SK-N-MC (cell line): ENCODE data around the gene CLCA4.
"Not testable (repeated sequence)": the region's sequence is repeated elsewhere in the genome, so short reads cannot be mapped to it uniquely, and the experiment has no call there.

Experiments used
- DNase-seq: peaks from one replicate; pipeline ENCODE4 v3.0.0-alpha.2; 2011; ENCODE audit warnings: low read depth, low spot score
- H3K27ac ChIP-seq: fragments of 200-600 bp; sonication (generic); 2 replicates; pipeline ENCODE4 v1.5.1; 2016; ENCODE audit warnings: mixed run types
- H3K36me3 ChIP-seq: fragments of 200-600 bp; sonication (generic); 2 replicates; pipeline ENCODE4 v1.6.1; 2017; ENCODE audit warnings: antibody characterized with exemption, low read length, mixed read lengths; ENCODE audit not compliant: insufficient read depth
- H3K4me3 ChIP-seq: fragments of 200-600 bp; sonication (generic); 2 replicates; pipeline ENCODE4 v1.5.1; 2016
- H3K9ac ChIP-seq: fragments of 200-600 bp; sonication (generic); 2 replicates; pipeline ENCODE4 v1.8.0; 2017; ENCODE audit warnings: mixed run types, mixed read lengths; ENCODE audit not compliant: insufficient read length
- H3K9me3 ChIP-seq: fragments of 200-600 bp; sonication (generic); 2 replicates; pipeline ENCODE4 v1.6.1; 2017; ENCODE audit warnings: low read depth, mild to moderate bottlenecking, antibody characterized with exemption, low read length, moderate library complexity, mixed read lengths
- EZH2 ChIP-seq: fragments of 200-600 bp; sonication (generic); IDR thresholded peaks from one replicate; pipeline ENCODE4 v1.6.1; 2017; ENCODE audit warnings: antibody characterized with exemption
- FOXP2 ChIP-seq: optimal IDR thresholded peaks from 2 replicates; pipeline ENCODE3; 2011; ENCODE audit warnings: mild to moderate bottlenecking, moderate library complexity; ENCODE audit not compliant: insufficient read depth; ENCODE audit errors: extremely low read length, control extremely low read depth
- POLR2AphosphoS5 ChIP-seq: IDR thresholded peaks from 2 replicates; pipeline ENCODE4 v1.6.1; 2012; ENCODE audit warnings: mild to moderate bottlenecking, low read depth, low read length, borderline replicate concordance

CLCA4 gene

GRCh38 chr1:86546787-86547221 lies at the start of gene CLCA4:
CLCA4 (plus strand) TSS chr1:86547078; CDS start chr1:86547120, 42 bp downstream.
- DNase-seq: no peak
- Histone ChIP-seq H3K9ac (no peak within 1 kb of the TSS), H3K9me3 (no peaks in the 10 kb centered on the region), H3K4me3 (no peak within 1 kb of the TSS), H3K27ac (no peak within 1 kb of the TSS), H3K36me3 (no peaks in the 10 kb centered on the region)
- TF ChIP-seq POLR2AphosphoS5: no peak
- TF ChIP-seq EZH2: no peak
- TF ChIP-seq FOXP2: no peak

GRCh38 chr1:86498281-86498680 lies 48.6 kb upstream of the CLCA4 start:
- TF ChIP-seq POLR2AphosphoS5 (no peak), EZH2 (no peak), FOXP2 (no peak)
- no peak for DNase-seq
- no peak overlapping the region for H3K27ac ChIP-seq

GRCh38 chr1:86499987-86500593 lies 46.8 kb upstream of the CLCA4 start:
- no peak for DNase-seq
- Histone ChIP-seq H3K9me3 (no peaks in the 10 kb centered on the region), H3K27ac (no peak overlapping the region), H3K36me3 (no peaks in the 10 kb centered on the region), H3K9ac (no peak overlapping the region), H3K4me3 (no peak overlapping the region)
- TF ChIP-seq POLR2AphosphoS5 (no peak), EZH2 (no peak), FOXP2 (no peak)

More at GRCh38 chr1:86498281-86498680, 48.6 kb upstream of the CLCA4 start:
- Histone ChIP-seq H3K9me3 (no peaks in the 10 kb centered on the region), H3K9ac (no peak overlapping the region), H3K36me3 (no peaks in the 10 kb centered on the region), H3K4me3 (no peak overlapping the region)

GRCh38 chr1:86500714-86501113 lies 46.2 kb upstream of the CLCA4 start:
- no peak for DNase-seq
- Histone ChIP-seq H3K4me3 (no peak overlapping the region), H3K9me3 (no peaks in the 10 kb centered on the region), H3K27ac (no peak overlapping the region), H3K36me3 (no peaks in the 10 kb centered on the region), H3K9ac (no peak overlapping the region)
- TF ChIP-seq FOXP2: no peak
- no peak for TF ChIP-seq EZH2
- TF ChIP-seq POLR2AphosphoS5: no peak

GRCh38 chr1:86502125-86502646 lies 44.7 kb upstream of the CLCA4 start:
- H3K9me3 ChIP-seq, H3K4me3 ChIP-seq, DNase-seq, H3K36me3 ChIP-seq, H3K27ac ChIP-seq, H3K9ac ChIP-seq: not testable (repeated sequence)

GRCh38 chr1:86502721-86503405 lies 44.0 kb upstream of the CLCA4 start:
- Histone ChIP-seq H3K27ac (no peak overlapping the region), H3K9ac (no peak overlapping the region), H3K4me3 (no peak overlapping the region), H3K36me3 (no peaks in the 10 kb centered on the region), H3K9me3 (no peaks in the 10 kb centered on the region)
- DNase-seq: no peak
- TF ChIP-seq POLR2AphosphoS5 (no peak), EZH2 (no peak), FOXP2 (no peak)

GRCh38 chr1:86503406-86504136 lies 43.3 kb upstream of the CLCA4 start:
- Histone ChIP-seq H3K36me3 (no peaks in the 10 kb centered on the region), H3K9ac (no peak overlapping the region), H3K4me3 (no peak overlapping the region), H3K27ac (no peak overlapping the region), H3K9me3 (no peaks in the 10 kb centered on the region)
- DNase-seq: no peak
- no peak for TF ChIP-seq FOXP2
- no peak for TF ChIP-seq POLR2AphosphoS5
- no peak for TF ChIP-seq EZH2

- no peak overlapping the region for H3K4me3 ChIP-seq
- TF ChIP-seq POLR2AphosphoS5 (no peak), FOXP2 (no peak), EZH2 (no peak)
- H3K27ac ChIP-seq: no peak overlapping the region
- H3K9me3 ChIP-seq: no peaks in the 10 kb centered on the region
- no peak overlapping the region for H3K9ac ChIP-seq
- no peak for DNase-seq
- H3K36me3 ChIP-seq: no peaks in the 10 kb centered on the region
Observed at GRCh38 chr1:86504137-86504479, 42.8 kb upstream of the CLCA4 start.
